ENCODE results near the gene DEF6.

DEF6 gene

DNA sequence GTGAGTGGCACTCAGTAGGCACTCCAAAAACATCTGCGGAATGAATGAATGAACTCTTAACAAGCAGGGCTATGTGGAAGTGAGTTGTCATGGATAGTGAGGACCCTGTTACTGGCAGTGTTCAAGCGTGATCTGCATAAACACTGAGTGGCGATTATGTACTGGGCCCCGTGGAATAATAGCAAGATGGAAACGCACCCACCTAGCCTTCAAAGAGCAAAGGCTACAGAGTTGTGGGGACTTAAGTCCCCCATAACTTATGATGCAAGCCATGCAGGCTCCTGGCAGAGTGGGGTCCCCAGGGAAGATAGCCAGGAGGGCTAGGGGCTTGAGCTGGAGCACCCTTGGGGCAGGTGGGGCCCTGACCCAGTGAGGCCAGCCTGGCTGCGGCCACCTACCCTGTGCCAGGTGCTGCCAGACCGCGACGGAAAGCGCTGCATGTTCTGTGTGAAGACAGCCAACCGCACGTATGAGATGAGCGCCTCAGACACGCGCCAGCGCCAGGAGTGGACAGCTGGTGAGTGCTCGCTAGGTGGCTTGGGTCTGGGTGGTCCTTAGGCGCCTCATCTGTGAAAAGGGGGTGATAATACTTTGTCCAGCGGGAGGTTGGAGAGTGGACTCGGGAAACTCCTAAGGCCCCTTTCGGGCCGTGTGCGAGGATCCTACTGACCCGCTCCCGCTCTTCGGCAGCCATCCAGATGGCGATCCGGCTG, 20.0 kb downstream of the DEF6 start:
- H3K36me3 ChIP-seq, result no peaks in the 10 kb centered on the region
- peak overlapping the region; percentile 63 for H3K4me3 ChIP-seq (ENCODE audit: low read depth, low read length)
- peak overlapping the region; percentile 66 for H3K27ac ChIP-seq
- no peaks in the 10 kb centered on the region for H3K27me3 ChIP-seq (ENCODE audit: insufficient read depth, low read depth, severe bottlenecking)
- TF ChIP-seq, protein P1, sequence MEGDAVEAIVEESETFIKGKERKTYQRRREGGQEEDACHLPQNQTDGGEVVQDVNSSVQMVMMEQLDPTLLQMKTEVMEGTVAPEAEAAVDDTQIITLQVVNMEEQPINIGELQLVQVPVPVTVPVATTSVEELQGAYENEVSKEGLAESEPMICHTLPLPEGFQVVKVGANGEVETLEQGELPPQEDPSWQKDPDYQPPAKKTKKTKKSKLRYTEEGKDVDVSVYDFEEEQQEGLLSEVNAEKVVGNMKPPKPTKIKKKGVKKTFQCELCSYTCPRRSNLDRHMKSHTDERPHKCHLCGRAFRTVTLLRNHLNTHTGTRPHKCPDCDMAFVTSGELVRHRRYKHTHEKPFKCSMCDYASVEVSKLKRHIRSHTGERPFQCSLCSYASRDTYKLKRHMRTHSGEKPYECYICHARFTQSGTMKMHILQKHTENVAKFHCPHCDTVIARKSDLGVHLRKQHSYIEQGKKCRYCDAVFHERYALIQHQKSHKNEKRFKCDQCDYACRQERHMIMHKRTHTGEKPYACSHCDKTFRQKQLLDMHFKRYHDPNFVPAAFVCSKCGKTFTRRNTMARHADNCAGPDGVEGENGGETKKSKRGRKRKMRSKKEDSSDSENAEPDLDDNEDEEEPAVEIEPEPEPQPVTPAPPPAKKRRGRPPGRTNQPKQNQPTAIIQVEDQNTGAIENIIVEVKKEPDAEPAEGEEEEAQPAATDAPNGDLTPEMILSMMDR (IDR thresholded peaks at IDR 0.05; ENCODE audit: low read depth, low read length), result peak; percentile 44; the same call in 1 of the 2 replicates
- peak; percentile 81 for DNase-seq
- peaks cover 3% of the 10 kb centered on the region for H3K9me3 ChIP-seq (ENCODE audit: severe bottlenecking)

DNA sequence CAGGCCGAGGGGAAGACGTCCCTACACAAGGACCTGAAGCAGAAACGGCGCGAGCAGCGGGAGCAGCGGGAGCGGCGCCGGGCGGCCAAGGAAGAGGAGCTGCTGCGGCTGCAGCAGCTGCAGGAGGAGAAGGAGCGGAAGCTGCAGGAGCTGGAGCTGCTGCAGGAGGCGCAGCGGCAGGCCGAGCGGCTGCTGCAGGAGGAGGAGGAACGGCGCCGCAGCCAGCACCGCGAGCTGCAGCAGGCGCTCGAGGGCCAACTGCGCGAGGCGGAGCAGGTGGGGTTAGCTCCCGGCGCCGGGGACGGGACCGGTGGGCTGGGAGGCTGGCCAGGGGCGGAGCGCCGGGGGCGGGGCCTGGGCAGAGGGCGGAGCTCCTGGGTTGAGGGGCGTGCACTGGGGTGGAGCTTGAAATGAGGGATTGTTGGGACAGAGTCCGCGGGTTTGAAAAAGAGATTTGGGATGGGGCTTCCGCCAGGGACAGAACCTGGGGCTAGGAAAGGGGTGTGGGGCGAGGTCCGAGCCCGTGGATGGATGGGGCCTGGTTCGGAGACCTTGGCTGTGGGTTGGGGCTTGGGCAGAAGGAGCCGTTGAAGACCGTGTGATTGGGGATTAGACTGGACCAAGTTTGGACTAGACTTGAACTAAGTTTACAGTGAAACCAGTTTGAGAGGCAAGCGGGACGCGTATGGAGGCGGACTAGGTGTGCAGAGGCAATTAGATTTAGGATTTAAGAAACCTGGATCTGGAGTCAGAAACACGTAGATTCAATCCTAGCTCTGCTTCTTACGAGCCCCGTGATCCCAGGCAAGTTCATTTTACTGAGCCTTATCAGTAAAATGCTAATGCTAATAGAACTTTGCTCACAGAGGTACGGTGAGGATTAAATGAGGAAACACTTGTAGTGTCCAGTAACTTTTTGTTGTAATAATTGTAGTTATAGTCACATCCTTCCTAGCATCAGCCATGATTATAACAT, 20.9 kb downstream of the DEF6 start:
- H3K27ac ChIP-seq, result peak overlapping the region; percentile 66
- TF ChIP-seq, protein P1 (IDR thresholded peaks at IDR 0.05; ENCODE audit: low read depth, low read length), result peak; percentile 44
- peak; percentile 97 for DNase-seq
- H3K4me3 ChIP-seq (ENCODE audit: low read depth, low read length), result peak overlapping the region; percentile 63
- no peaks in the 10 kb centered on the region for H3K36me3 ChIP-seq
- peaks cover 3% of the 10 kb centered on the region for H3K9me3 ChIP-seq (ENCODE audit: severe bottlenecking)
- H3K27me3 ChIP-seq (ENCODE audit: insufficient read depth, low read depth, severe bottlenecking), result no peaks in the 10 kb centered on the region

DNA sequence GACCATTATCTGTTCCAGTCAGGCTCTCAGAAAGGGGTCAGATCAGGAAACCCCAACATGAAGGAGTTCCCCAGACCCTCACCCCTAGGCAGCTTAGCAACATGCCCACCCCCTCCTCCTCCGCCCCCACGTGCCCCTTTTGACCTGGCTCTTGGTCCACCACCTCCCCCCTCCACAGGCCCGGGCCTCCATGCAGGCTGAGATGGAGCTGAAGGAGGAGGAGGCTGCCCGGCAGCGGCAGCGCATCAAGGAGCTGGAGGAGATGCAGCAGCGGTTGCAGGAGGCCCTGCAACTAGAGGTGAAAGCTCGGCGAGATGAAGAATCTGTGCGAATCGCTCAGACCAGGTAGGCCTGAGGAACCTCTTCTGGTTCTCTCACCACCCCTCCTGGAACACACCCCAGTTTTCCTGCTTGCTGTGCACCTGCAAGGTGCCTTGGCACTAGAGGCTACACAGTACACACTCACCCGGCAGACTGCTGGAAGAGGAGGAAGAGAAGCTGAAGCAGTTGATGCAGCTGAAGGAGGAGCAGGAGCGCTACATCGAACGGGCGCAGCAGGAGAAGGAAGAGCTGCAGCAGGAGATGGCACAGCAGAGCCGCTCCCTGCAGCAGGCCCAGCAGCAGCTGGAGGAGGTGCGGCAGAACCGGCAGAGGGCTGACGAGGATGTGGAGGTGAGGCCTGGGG, 21.9 kb downstream of the DEF6 start:
- H3K4me3 ChIP-seq (ENCODE audit: low read depth, low read length), result no peak overlapping the region
- no peaks in the 10 kb centered on the region for H3K27me3 ChIP-seq (ENCODE audit: insufficient read depth, low read depth, severe bottlenecking)
- TF ChIP-seq, protein P1 (IDR thresholded peaks at IDR 0.05; ENCODE audit: low read depth, low read length), result no peak
- peaks cover 3% of the 10 kb centered on the region for H3K9me3 ChIP-seq (ENCODE audit: severe bottlenecking)
- DNase-seq, result no peak
- H3K27ac ChIP-seq, result no peak overlapping the region
- no peaks in the 10 kb centered on the region for H3K36me3 ChIP-seq

DNA sequence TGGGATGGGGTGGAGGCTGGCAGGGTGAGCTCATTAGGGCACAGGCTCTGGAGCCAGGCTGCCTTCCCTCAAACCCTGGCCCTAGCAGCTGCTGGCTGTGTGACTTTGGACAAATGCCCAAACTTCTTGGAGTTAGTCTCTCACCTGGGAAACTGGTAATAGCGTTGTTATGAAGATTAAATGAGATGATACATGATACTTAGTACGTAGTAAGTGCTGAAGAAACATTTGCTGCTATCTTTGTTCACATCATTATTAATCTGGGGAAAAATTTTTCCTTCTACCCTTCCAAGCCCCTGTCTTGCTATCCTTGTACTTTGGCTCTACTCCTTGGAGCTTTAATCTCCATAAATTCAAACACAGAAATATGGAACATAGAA, 22.4 kb downstream of the DEF6 start:
- no peak for DNase-seq
- Histone ChIP-seq H3K4me3 (ENCODE audit: low read depth, low read length) (no peak overlapping the region), H3K27ac (no peak overlapping the region), H3K27me3 (ENCODE audit: insufficient read depth, low read depth, severe bottlenecking) (no peaks in the 10 kb centered on the region), H3K36me3 (no peaks in the 10 kb centered on the region), H3K9me3 (ENCODE audit: severe bottlenecking) (peaks cover 3% of the 10 kb centered on the region)
- TF ChIP-seq, protein P1 (IDR thresholded peaks at IDR 0.05; ENCODE audit: low read depth, low read length), result no peak

DNA sequence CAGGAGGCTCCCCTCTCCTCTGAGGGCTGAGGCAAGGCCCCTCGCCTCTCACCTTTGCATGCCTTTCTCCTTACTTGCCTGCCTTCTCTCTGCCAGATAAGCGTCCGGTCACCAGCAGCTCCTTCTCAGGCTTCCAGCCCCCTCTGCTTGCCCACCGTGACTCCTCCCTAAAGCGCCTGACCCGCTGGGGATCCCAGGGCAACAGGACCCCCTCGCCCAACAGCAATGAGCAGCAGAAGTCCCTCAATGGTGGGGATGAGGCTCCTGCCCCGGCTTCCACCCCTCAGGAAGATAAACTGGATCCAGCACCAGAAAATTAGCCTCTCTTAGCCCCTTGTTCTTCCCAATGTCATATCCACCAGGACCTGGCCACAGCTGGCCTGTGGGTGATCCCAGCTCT, 23.5 kb downstream of the DEF6 start:
- no peak for DNase-seq
- no peak overlapping the region for H3K4me3 ChIP-seq (ENCODE audit: low read depth, low read length)
- no peak overlapping the region for H3K27ac ChIP-seq
- H3K9me3 ChIP-seq (ENCODE audit: severe bottlenecking), result peaks cover 3% of the 10 kb centered on the region
- H3K36me3 ChIP-seq, result no peaks in the 10 kb centered on the region
- TF ChIP-seq, protein P1 (IDR thresholded peaks at IDR 0.05; ENCODE audit: low read depth, low read length), result no peak
- no peaks in the 10 kb centered on the region for H3K27me3 ChIP-seq (ENCODE audit: insufficient read depth, low read depth, severe bottlenecking)
